Neural crest cell (in vitro differentiated cells): ENCODE data around the gene ENTR1. TPM values are rescaled to one million over a fixed set of nuclear protein-coding genes. Genes with fewer than 3 reads are reported as not detected.
A peak's percentile ranks its signal among the peaks of the same experiment; 100 is the strongest.

ENCODE experiments used
- DNase-seq: peaks from one replicate; pipeline ENCODE4 v3.0.0; 2021; ENCODE audit warnings: low read depth, mixed read lengths, low spot score
- H3K27ac Mint-ChIP-seq: one replicate; pipeline ENCODE4 v1.8.0; 2021; ENCODE audit warnings: mild to moderate bottlenecking, mixed read lengths; ENCODE audit not compliant: unreplicated experiment
- H3K27me3 Mint-ChIP-seq: 2 replicates; pipeline ENCODE4 v1.8.0; 2021; ENCODE audit warnings: low read depth, mild to moderate bottlenecking, mixed read lengths
- H3K36me3 Mint-ChIP-seq: 2 replicates; pipeline ENCODE4 v1.8.0; 2021; ENCODE audit warnings: low read depth, mild to moderate bottlenecking, mixed read lengths
- H3K4me1 Mint-ChIP-seq: 2 replicates; pipeline ENCODE4 v1.8.0; 2021; ENCODE audit warnings: mixed read lengths
- H3K4me3 Mint-ChIP-seq: one replicate; pipeline ENCODE4 v1.8.0; 2021; ENCODE audit warnings: mild to moderate bottlenecking, mixed read lengths
- H3K9me3 Mint-ChIP-seq: 2 replicates; pipeline ENCODE4 v1.8.0; 2021; ENCODE audit warnings: mixed read lengths
- CTCF ChIP-seq: fragments of 200-600 bp; sonication (generic); conservative IDR thresholded peaks from 2 replicates; pipeline ENCODE4 v1.5.0; 2021; ENCODE audit warnings: antibody characterized with exemption, mild to moderate bottlenecking
- total RNA-seq: library from RNA; stranded (reverse); gene quantifications from 2 replicates; pipeline ENCODE4 v1.2.1, GENCODE V29; 2021

The ENTR1 gene
- total RNA-seq, 1 donor from 2014 or later: 89.3 TPM

GRCh38 chr9:136392538-136393449 is 17.6 kb downstream of the ENTR1 start:
- no peak overlapping the region for H3K4me3 Mint-ChIP-seq
- no peaks in the 10 kb centered on the region for H3K9me3 Mint-ChIP-seq
- no peaks in the 10 kb centered on the region for H3K27me3 Mint-ChIP-seq
- no peak for DNase-seq
- peaks cover 6% of the 10 kb centered on the region for H3K36me3 Mint-ChIP-seq
- no peaks in the 10 kb centered on the region for H3K4me1 Mint-ChIP-seq
- H3K27ac Mint-ChIP-seq: no peak overlapping the region
- TF ChIP-seq CTCF: no peak

- Mint-ChIP-seq H3K27ac (peak overlapping the region; percentile 20), H3K4me1 (no peaks in the 10 kb centered on the region), H3K4me3 (no peak overlapping the region), H3K27me3 (no peaks in the 10 kb centered on the region), H3K36me3 (peaks cover 10% of the 10 kb centered on the region), H3K9me3 (no peaks in the 10 kb centered on the region)
- TF ChIP-seq CTCF: no peak
- DNase-seq: no peak
Measured at GRCh38 chr9:136391737-136392537, 18.5 kb downstream of the ENTR1 start.

GRCh38 chr9:136389396-136389795 is 21.0 kb downstream of the ENTR1 start:
- Mint-ChIP-seq H3K4me1 (no peaks in the 10 kb centered on the region), H3K4me3 (no peak overlapping the region), H3K27me3 (no peaks in the 10 kb centered on the region), H3K27ac (no peak overlapping the region), H3K36me3 (peaks cover 17% of the 10 kb centered on the region), H3K9me3 (no peaks in the 10 kb centered on the region)
- TF ChIP-seq CTCF: no peak
- DNase-seq: no peak

GRCh38 chr9:136387217-136387616 is 23.2 kb downstream of the ENTR1 start:
- Mint-ChIP-seq H3K4me1 (no peaks in the 10 kb centered on the region), H3K36me3 (peaks cover 17% of the 10 kb centered on the region), H3K9me3 (no peaks in the 10 kb centered on the region), H3K27me3 (no peaks in the 10 kb centered on the region), H3K4me3 (no peak overlapping the region), H3K27ac (no peak overlapping the region)
- no peak for DNase-seq
- no peak for TF ChIP-seq CTCF

GRCh38 chr9:136386018-136386417 is 24.4 kb downstream of the ENTR1 start:
- Mint-ChIP-seq H3K9me3 (no peaks in the 10 kb centered on the region), H3K27me3 (no peaks in the 10 kb centered on the region), H3K27ac (no peak overlapping the region), H3K4me3 (no peak overlapping the region), H3K36me3 (peaks cover 14% of the 10 kb centered on the region), H3K4me1 (no peaks in the 10 kb centered on the region)
- no peak for DNase-seq
- TF ChIP-seq CTCF: no peak
